ENCODE measurements around the gene KNDC1.

The KNDC1 gene

DNA sequence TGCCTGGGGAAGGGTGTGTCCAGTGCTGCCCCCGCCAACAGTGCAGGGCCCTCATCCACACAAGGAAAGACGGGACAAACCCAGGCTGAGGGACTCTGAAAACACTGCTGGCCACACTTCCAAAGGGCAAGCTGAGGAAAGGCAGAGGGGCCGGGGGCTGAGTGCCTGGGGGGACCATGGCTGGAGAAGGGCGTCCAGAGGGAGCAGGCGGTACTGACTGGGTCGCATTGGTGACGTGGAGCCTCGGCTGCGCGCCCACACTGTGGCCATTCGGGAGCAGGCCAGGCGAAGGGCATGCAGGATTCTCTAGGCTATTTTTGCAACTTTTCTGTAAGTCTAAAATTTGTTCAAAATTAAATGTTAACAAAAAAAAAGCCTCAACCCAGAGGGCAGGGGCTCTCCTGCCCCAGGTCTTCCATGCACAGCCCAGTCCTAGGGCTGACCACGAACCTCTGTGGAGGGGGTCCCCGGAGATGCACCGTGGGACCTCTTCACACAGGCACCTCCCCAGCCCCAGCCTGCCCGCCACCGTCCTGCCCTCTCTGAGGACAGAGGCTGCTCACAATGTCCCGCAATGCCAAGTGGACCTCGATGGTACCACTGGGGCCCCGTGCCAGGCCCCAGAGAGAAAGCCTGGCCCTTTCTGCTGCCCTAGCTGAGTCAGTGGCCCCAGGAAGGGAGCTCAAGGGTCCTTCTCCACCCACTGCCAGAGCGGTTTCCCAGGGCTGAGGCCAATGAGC, 106.2 kb downstream of the KNDC1 start:
- Histone ChIP-seq H3K79me2 (ENCODE audit: control insufficient read depth, insufficient read depth, low read length) (no peaks in the 10 kb centered on the region), H3K4me2 (ENCODE audit: low read length) (no peak overlapping the region), H3K18ac (ENCODE audit: low read length) (no peak overlapping the region), H2BK15ac (replicated peaks; ENCODE audit: low read depth) (no peak overlapping the region), H3K23ac (ENCODE audit: low read length) (no peak overlapping the region), H3K27me3 (ENCODE audit: insufficient read depth, low read length, poor library complexity) (no peaks in the 10 kb centered on the region), H3K27ac (ENCODE audit: low read depth, low read length) (no peak overlapping the region), H3K4me3 (ENCODE audit: low read length) (no peak overlapping the region), H3K4ac (ENCODE audit: low read depth, low read length) (no peak overlapping the region), H4K8ac (ENCODE audit: low read depth, low read length) (no peak overlapping the region), H2BK5ac (ENCODE audit: low read length) (no peak overlapping the region), H2AK5ac (ENCODE audit: low read length) (no peak overlapping the region), H4K5ac (ENCODE audit: low read length) (no peak overlapping the region), H2BK120ac (ENCODE audit: low read depth, low read length) (no peak overlapping the region), H3K79me1 (ENCODE audit: low read length) (no peaks in the 10 kb centered on the region), H3K9ac (ENCODE audit: low read length) (no peak overlapping the region), H3K4me1 (ENCODE audit: control insufficient read depth, low read depth, low read length) (no peaks in the 10 kb centered on the region), H3K36me3 (ENCODE audit: control insufficient read depth, insufficient read depth, low read length) (no peaks in the 10 kb centered on the region), H3K56ac (ENCODE audit: low read length) (no peak overlapping the region)
- no peak for DNase-seq
- WGBS (ENCODE audit: extremely low coverage, insufficient coverage, low lambda C conversion rate): no CpG with 5 or more reads among the region's 21 CpGs

DNA sequence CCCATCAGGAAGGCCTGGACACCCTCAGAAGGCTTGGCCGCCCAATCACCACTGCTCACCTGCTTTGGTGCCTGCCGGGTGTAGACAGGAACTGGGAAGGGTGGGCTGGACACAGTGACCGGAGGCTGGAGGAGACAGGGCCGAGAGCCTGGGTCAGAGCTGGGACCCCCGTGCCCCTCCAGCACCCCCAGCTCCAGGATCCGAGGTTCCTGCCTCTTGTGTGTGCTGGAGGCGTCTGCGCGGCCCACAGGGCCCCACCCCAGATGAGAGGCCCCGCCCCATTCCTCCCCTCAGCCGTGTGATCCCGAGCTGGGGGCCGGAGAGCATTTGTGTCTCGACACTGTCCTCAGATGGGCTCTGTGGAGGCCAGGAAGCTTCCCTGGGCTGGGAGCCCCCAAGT, 107.3 kb downstream of the KNDC1 start:
- no peak overlapping the region for H3K56ac ChIP-seq (ENCODE audit: low read length)

GRCh38 chr10:133267829-133268228, 107.8 kb downstream of the KNDC1 start:
- Histone ChIP-seq H3K9ac (ENCODE audit: low read length) (no peak overlapping the region), H3K56ac (ENCODE audit: low read length) (no peak overlapping the region)

More for the DNA sequence above, 107.3 kb downstream of the KNDC1 start:
- Histone ChIP-seq H3K4ac (ENCODE audit: low read depth, low read length) (no peak overlapping the region), H3K4me1 (ENCODE audit: control insufficient read depth, low read depth, low read length) (no peaks in the 10 kb centered on the region), H3K9ac (ENCODE audit: low read length) (no peak overlapping the region), H3K4me3 (ENCODE audit: low read length) (no peak overlapping the region), H3K79me1 (ENCODE audit: low read length) (no peaks in the 10 kb centered on the region), H3K4me2 (ENCODE audit: low read length) (no peak overlapping the region), H3K79me2 (ENCODE audit: control insufficient read depth, insufficient read depth, low read length) (no peaks in the 10 kb centered on the region), H4K5ac (ENCODE audit: low read length) (no peak overlapping the region), H3K27ac (ENCODE audit: low read depth, low read length) (no peak overlapping the region), H3K23ac (ENCODE audit: low read length) (no peak overlapping the region), H4K8ac (ENCODE audit: low read depth, low read length) (no peak overlapping the region), H3K27me3 (ENCODE audit: insufficient read depth, low read length, poor library complexity) (no peaks in the 10 kb centered on the region), H2BK5ac (ENCODE audit: low read length) (no peak overlapping the region), H2AK5ac (ENCODE audit: low read length) (no peak overlapping the region), H3K18ac (ENCODE audit: low read length) (no peak overlapping the region), H2BK15ac (replicated peaks; ENCODE audit: low read depth) (no peak overlapping the region), H2BK120ac (ENCODE audit: low read depth, low read length) (no peak overlapping the region), H3K36me3 (ENCODE audit: control insufficient read depth, insufficient read depth, low read length) (no peaks in the 10 kb centered on the region)
- DNase-seq: no peak
- WGBS (ENCODE audit: extremely low coverage, insufficient coverage, low lambda C conversion rate): no CpG with 5 or more reads among the region's 14 CpGs

GRCh38 chr10:133268532-133268931, 108.5 kb downstream of the KNDC1 start:
- Histone ChIP-seq H3K27me3 (ENCODE audit: insufficient read depth, low read length, poor library complexity) (no peaks in the 10 kb centered on the region), H2BK15ac (replicated peaks; ENCODE audit: low read depth) (no peak overlapping the region), H3K23ac (ENCODE audit: low read length) (no peak overlapping the region), H4K8ac (ENCODE audit: low read depth, low read length) (no peak overlapping the region), H3K18ac (ENCODE audit: low read length) (no peak overlapping the region), H2AK5ac (ENCODE audit: low read length) (no peak overlapping the region), H3K79me1 (ENCODE audit: low read length) (no peaks in the 10 kb centered on the region), H3K4ac (ENCODE audit: low read depth, low read length) (no peak overlapping the region), H3K4me3 (ENCODE audit: low read length) (no peak overlapping the region), H3K56ac (ENCODE audit: low read length) (no peak overlapping the region), H4K5ac (ENCODE audit: low read length) (no peak overlapping the region), H3K27ac (ENCODE audit: low read depth, low read length) (no peak overlapping the region), H3K79me2 (ENCODE audit: control insufficient read depth, insufficient read depth, low read length) (no peaks in the 10 kb centered on the region), H3K4me1 (ENCODE audit: control insufficient read depth, low read depth, low read length) (no peaks in the 10 kb centered on the region), H3K36me3 (ENCODE audit: control insufficient read depth, insufficient read depth, low read length) (no peaks in the 10 kb centered on the region), H3K4me2 (ENCODE audit: low read length) (no peak overlapping the region), H3K9ac (ENCODE audit: low read length) (no peak overlapping the region), H2BK5ac (ENCODE audit: low read length) (no peak overlapping the region), H2BK120ac (ENCODE audit: low read depth, low read length) (no peak overlapping the region)
- DNase-seq: no peak
- no CpG with 5 or more reads among the region's 22 CpGs for WGBS (ENCODE audit: extremely low coverage, insufficient coverage, low lambda C conversion rate)

More at GRCh38 chr10:133267829-133268228, 107.8 kb downstream of the KNDC1 start:
- H3K4ac ChIP-seq (ENCODE audit: low read depth, low read length): no peak overlapping the region
- no peak overlapping the region for H2BK15ac ChIP-seq (replicated peaks; ENCODE audit: low read depth)
- no peaks in the 10 kb centered on the region for H3K79me2 ChIP-seq (ENCODE audit: control insufficient read depth, insufficient read depth, low read length)
- DNase-seq: no peak
- H2AK5ac ChIP-seq (ENCODE audit: low read length): no peak overlapping the region
- WGBS (ENCODE audit: extremely low coverage, insufficient coverage, low lambda C conversion rate): no CpG with 5 or more reads among the region's 22 CpGs
- no peaks in the 10 kb centered on the region for H3K4me1 ChIP-seq (ENCODE audit: control insufficient read depth, low read depth, low read length)
- no peaks in the 10 kb centered on the region for H3K79me1 ChIP-seq (ENCODE audit: low read length)
- H3K27me3 ChIP-seq (ENCODE audit: insufficient read depth, low read length, poor library complexity): no peaks in the 10 kb centered on the region
- H4K8ac ChIP-seq (ENCODE audit: low read depth, low read length): no peak overlapping the region
- no peak overlapping the region for H3K4me2 ChIP-seq (ENCODE audit: low read length)
- H2BK120ac ChIP-seq (ENCODE audit: low read depth, low read length): no peak overlapping the region
- no peak overlapping the region for H2BK5ac ChIP-seq (ENCODE audit: low read length)
- H3K23ac ChIP-seq (ENCODE audit: low read length): no peak overlapping the region
- H3K36me3 ChIP-seq (ENCODE audit: control insufficient read depth, insufficient read depth, low read length): no peaks in the 10 kb centered on the region
- no peak overlapping the region for H4K5ac ChIP-seq (ENCODE audit: low read length)
- H3K27ac ChIP-seq (ENCODE audit: low read depth, low read length): no peak overlapping the region
- no peak overlapping the region for H3K4me3 ChIP-seq (ENCODE audit: low read length)
- no peak overlapping the region for H3K18ac ChIP-seq (ENCODE audit: low read length)

GRCh38 chr10:133269367-133269766, 109.3 kb downstream of the KNDC1 start:
- Histone ChIP-seq H3K4me2 (ENCODE audit: low read length) (no peak overlapping the region), H2BK120ac (ENCODE audit: low read depth, low read length) (no peak overlapping the region), H3K23ac (ENCODE audit: low read length) (no peak overlapping the region), H3K36me3 (ENCODE audit: control insufficient read depth, insufficient read depth, low read length) (no peaks in the 10 kb centered on the region), H3K79me1 (ENCODE audit: low read length) (no peaks in the 10 kb centered on the region), H3K18ac (ENCODE audit: low read length) (no peak overlapping the region), H3K9ac (ENCODE audit: low read length) (no peak overlapping the region), H3K4me3 (ENCODE audit: low read length) (no peak overlapping the region), H4K5ac (ENCODE audit: low read length) (no peak overlapping the region), H2AK5ac (ENCODE audit: low read length) (no peak overlapping the region), H3K79me2 (ENCODE audit: control insufficient read depth, insufficient read depth, low read length) (no peaks in the 10 kb centered on the region), H3K27me3 (ENCODE audit: insufficient read depth, low read length, poor library complexity) (no peaks in the 10 kb centered on the region), H3K4ac (ENCODE audit: low read depth, low read length) (no peak overlapping the region), H4K8ac (ENCODE audit: low read depth, low read length) (no peak overlapping the region), H3K4me1 (ENCODE audit: control insufficient read depth, low read depth, low read length) (no peaks in the 10 kb centered on the region), H3K56ac (ENCODE audit: low read length) (no peak overlapping the region), H2BK15ac (replicated peaks; ENCODE audit: low read depth) (no peak overlapping the region), H2BK5ac (ENCODE audit: low read length) (no peak overlapping the region), H3K27ac (ENCODE audit: low read depth, low read length) (no peak overlapping the region)
- WGBS (ENCODE audit: extremely low coverage, insufficient coverage, low lambda C conversion rate): no CpG with 5 or more reads among the region's 26 CpGs
- DNase-seq: no peak

GRCh38 chr10:133270204-133270603, 110.2 kb downstream of the KNDC1 start:
- no CpG with 5 or more reads among the region's 20 CpGs for WGBS (ENCODE audit: extremely low coverage, insufficient coverage, low lambda C conversion rate)
- H4K5ac ChIP-seq (ENCODE audit: low read length): no peak overlapping the region
- no peaks in the 10 kb centered on the region for H3K36me3 ChIP-seq (ENCODE audit: control insufficient read depth, insufficient read depth, low read length)
- H3K4me2 ChIP-seq (ENCODE audit: low read length): no peak overlapping the region
- H3K18ac ChIP-seq (ENCODE audit: low read length): no peak overlapping the region
- no peaks in the 10 kb centered on the region for H3K79me1 ChIP-seq (ENCODE audit: low read length)
- H2BK120ac ChIP-seq (ENCODE audit: low read depth, low read length): no peak overlapping the region
- H3K27me3 ChIP-seq (ENCODE audit: insufficient read depth, low read length, poor library complexity): no peaks in the 10 kb centered on the region
- no peak for DNase-seq
- no peak overlapping the region for H3K4me3 ChIP-seq (ENCODE audit: low read length)
- H2BK5ac ChIP-seq (ENCODE audit: low read length): no peak overlapping the region
- H3K27ac ChIP-seq (ENCODE audit: low read depth, low read length): no peak overlapping the region
- no peak overlapping the region for H4K8ac ChIP-seq (ENCODE audit: low read depth, low read length)
- H3K4ac ChIP-seq (ENCODE audit: low read depth, low read length): no peak overlapping the region
- H2AK5ac ChIP-seq (ENCODE audit: low read length): no peak overlapping the region
- no peaks in the 10 kb centered on the region for H3K4me1 ChIP-seq (ENCODE audit: control insufficient read depth, low read depth, low read length)
- H3K79me2 ChIP-seq (ENCODE audit: control insufficient read depth, insufficient read depth, low read length): no peaks in the 10 kb centered on the region
- no peak overlapping the region for H3K56ac ChIP-seq (ENCODE audit: low read length)
- no peak overlapping the region for H3K9ac ChIP-seq (ENCODE audit: low read length)
- no peak overlapping the region for H2BK15ac ChIP-seq (replicated peaks; ENCODE audit: low read depth)
- H3K23ac ChIP-seq (ENCODE audit: low read length): no peak overlapping the region
